ENCODE measurements around the gene BANK1.

BANK1 gene

GRCh38 chr4:101835121-101835904 is 44.8 kb downstream of the BANK1 start:
- no peak for ATAC-seq
- TF ChIP-seq BACH2 (CRISPR knock-in tag; IDR thresholded peaks at IDR 0.05; ENCODE audit: borderline replicate concordance) (no peak), ARNTL (CRISPR knock-in tag; IDR thresholded peaks at IDR 0.05; ENCODE audit: borderline replicate concordance, low read depth) (no peak), ISL1 (CRISPR knock-in tag; IDR thresholded peaks at IDR 0.05) (no peak), GLIS3 (CRISPR knock-in tag; IDR thresholded peaks at IDR 0.05) (no peak), ZNF565 (CRISPR knock-in tag; conservative IDR thresholded peaks at IDR 0.05; ENCODE audit: low read depth) (no peak), CREB5 (CRISPR knock-in tag; IDR thresholded peaks at IDR 0.05; ENCODE audit: low read depth) (no peak), ZNF8 (CRISPR knock-in tag; IDR thresholded peaks at IDR 0.05) (no peak), PATZ1 (CRISPR knock-in tag; IDR thresholded peaks at IDR 0.05; ENCODE audit: borderline replicate concordance) (no peak), PPARA (CRISPR knock-in tag; IDR thresholded peaks at IDR 0.05; ENCODE audit: borderline replicate concordance) (no peak), POU6F1 (CRISPR knock-in tag; IDR thresholded peaks at IDR 0.05; ENCODE audit: borderline replicate concordance, low read depth) (no peak), CSRNP3 (CRISPR knock-in tag; IDR thresholded peaks at IDR 0.05) (no peak), SNAI2 (CRISPR knock-in tag; IDR thresholded peaks at IDR 0.05) (no peak), ZNF70 (CRISPR knock-in tag; IDR thresholded peaks at IDR 0.05) (no peak), ESRRG (CRISPR knock-in tag; IDR thresholded peaks at IDR 0.05) (no peak), CSDC2 (CRISPR knock-in tag; IDR thresholded peaks at IDR 0.05) (no peak), TOX (CRISPR knock-in tag; IDR thresholded peaks at IDR 0.05; ENCODE audit: borderline replicate concordance) (no peak), ZFP3 (CRISPR knock-in tag; IDR thresholded peaks at IDR 0.05) (no peak)

GRCh38 chr4:101843054-101843453 is 52.5 kb downstream of the BANK1 start:
- TF ChIP-seq BACH2 (CRISPR knock-in tag; IDR thresholded peaks at IDR 0.05; ENCODE audit: borderline replicate concordance) (no peak), ZFP30 (CRISPR knock-in tag; IDR thresholded peaks at IDR 0.05) (no peak), ZNF70 (CRISPR knock-in tag; IDR thresholded peaks at IDR 0.05) (no peak), CSDC2 (CRISPR knock-in tag; IDR thresholded peaks at IDR 0.05) (no peak), ZNF565 (CRISPR knock-in tag; conservative IDR thresholded peaks at IDR 0.05; ENCODE audit: low read depth) (no peak), GLIS3 (CRISPR knock-in tag; IDR thresholded peaks at IDR 0.05) (no peak), POU6F1 (CRISPR knock-in tag; IDR thresholded peaks at IDR 0.05; ENCODE audit: borderline replicate concordance, low read depth) (no peak), TCF4 (CRISPR knock-in tag; IDR thresholded peaks at IDR 0.05; ENCODE audit: borderline replicate concordance) (no peak), TSHZ2 (CRISPR knock-in tag; IDR thresholded peaks at IDR 0.05) (no peak), ZC3H10 (CRISPR knock-in tag; IDR thresholded peaks at IDR 0.05) (no peak), SNAI2 (CRISPR knock-in tag; IDR thresholded peaks at IDR 0.05) (no peak), RARB (CRISPR knock-in tag; IDR thresholded peaks at IDR 0.05) (no peak), ZFP3 (CRISPR knock-in tag; IDR thresholded peaks at IDR 0.05) (no peak), PATZ1 (CRISPR knock-in tag; IDR thresholded peaks at IDR 0.05; ENCODE audit: borderline replicate concordance) (no peak), ARNTL (CRISPR knock-in tag; IDR thresholded peaks at IDR 0.05; ENCODE audit: borderline replicate concordance, low read depth) (no peak)
- ATAC-seq, result no peak
